H1 (cell line): Measurements from ENCODE around the gene MRGPRX1.

Source experiments
- ASH2L ChIP-seq: fragments of 200-600, 300-600 bp; sonication (generic); IDR thresholded peaks from one replicate; pipeline ENCODE4 v1.7.1; 2017; ENCODE audit warnings: low read length
- RAD21 ChIP-seq, 2 experiments: IDR thresholded peaks in 1 of 2; conservative IDR thresholded peaks in 1 of 2; 2 replicates each; pipeline ENCODE4 v1.6.1; 2011; ENCODE audit warnings: low read depth in 2 of 2, low read length in 2 of 2, improper control_type of control experiment in 1 of 2, inconsistent platforms in 1 of 2, mild to moderate bottlenecking in 1 of 2, moderate library complexity in 1 of 2
- SIN3A ChIP-seq, 2 experiments: IDR thresholded peaks in 1 of 2; conservative IDR thresholded peaks in 1 of 2; 2 replicates each; pipeline ENCODE4 v1.6.1; 2011 to 2012; ENCODE audit warnings: low read length in 2 of 2, improper control_type of control experiment in 1 of 2, low read depth in 1 of 2, mild to moderate bottlenecking in 1 of 2
- SP2 ChIP-seq: IDR thresholded peaks from 2 replicates; pipeline ENCODE4 v1.6.1; 2012; ENCODE audit warnings: mild to moderate bottlenecking, low read length, inconsistent platforms
- TF ChIP-seq, protein P1 (sequence below), 3 experiments: IDR thresholded peaks; 1 replicate in 2 of 3; 2 replicates in 1 of 3; pipeline versions ENCODE4 v1.5.1 to v1.6.1; 2011; ENCODE audit warnings: low read length in 3 of 3, mild to moderate bottlenecking in 3 of 3, inconsistent platforms in 2 of 3, low read depth in 1 of 3, moderate library complexity in 1 of 3; ENCODE audit not compliant: insufficient read depth in 1 of 3; ENCODE audit errors: control extremely low read depth in 1 of 3
- TF ChIP-seq, protein P2 (sequence below): IDR thresholded peaks from 2 replicates; pipeline ENCODE4 v1.6.1; 2011; ENCODE audit warnings: low read length, improper control_type of control experiment

DNA sequence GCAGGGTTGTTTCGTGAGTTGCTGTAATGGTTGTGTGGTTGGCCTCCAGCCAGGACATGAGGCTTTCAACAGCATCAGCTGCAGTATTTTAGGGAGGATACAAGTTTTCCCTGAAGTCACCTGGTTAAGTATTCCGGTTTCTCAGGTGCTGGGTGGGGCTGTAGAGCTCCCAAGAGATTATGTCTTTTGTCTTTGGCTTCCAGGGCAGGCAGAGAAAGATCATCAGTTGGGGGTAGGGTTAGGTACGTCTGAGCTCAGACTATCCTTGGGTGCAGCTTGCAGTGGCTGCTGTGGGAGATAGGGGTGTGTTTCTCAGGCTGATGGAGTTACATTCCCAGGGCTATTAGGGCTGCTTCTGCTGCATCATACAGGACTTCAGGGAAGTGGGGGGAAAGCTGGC, 47.5 kb upstream of the MRGPRX1 start:
- TF ChIP-seq SIN3A (conservative IDR thresholded peaks at IDR 0.05 in 1 of 2, IDR thresholded peaks at IDR 0.05 in 1 of 2; ENCODE audit: low read depth in 1 of 2, low read length in 2 of 2) (no peak), SP2 (no peak), ASH2L (no peak), RAD21 (IDR thresholded peaks at IDR 0.05 in 1 of 2, conservative IDR thresholded peaks at IDR 0.05 in 1 of 2; ENCODE audit: low read depth in 2 of 2, low read length in 2 of 2) (no peak)
- TF ChIP-seq, protein P1, sequence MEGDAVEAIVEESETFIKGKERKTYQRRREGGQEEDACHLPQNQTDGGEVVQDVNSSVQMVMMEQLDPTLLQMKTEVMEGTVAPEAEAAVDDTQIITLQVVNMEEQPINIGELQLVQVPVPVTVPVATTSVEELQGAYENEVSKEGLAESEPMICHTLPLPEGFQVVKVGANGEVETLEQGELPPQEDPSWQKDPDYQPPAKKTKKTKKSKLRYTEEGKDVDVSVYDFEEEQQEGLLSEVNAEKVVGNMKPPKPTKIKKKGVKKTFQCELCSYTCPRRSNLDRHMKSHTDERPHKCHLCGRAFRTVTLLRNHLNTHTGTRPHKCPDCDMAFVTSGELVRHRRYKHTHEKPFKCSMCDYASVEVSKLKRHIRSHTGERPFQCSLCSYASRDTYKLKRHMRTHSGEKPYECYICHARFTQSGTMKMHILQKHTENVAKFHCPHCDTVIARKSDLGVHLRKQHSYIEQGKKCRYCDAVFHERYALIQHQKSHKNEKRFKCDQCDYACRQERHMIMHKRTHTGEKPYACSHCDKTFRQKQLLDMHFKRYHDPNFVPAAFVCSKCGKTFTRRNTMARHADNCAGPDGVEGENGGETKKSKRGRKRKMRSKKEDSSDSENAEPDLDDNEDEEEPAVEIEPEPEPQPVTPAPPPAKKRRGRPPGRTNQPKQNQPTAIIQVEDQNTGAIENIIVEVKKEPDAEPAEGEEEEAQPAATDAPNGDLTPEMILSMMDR (IDR thresholded peaks at IDR 0.05; ENCODE audit: control extremely low read depth in 1 of 3, insufficient read depth in 1 of 3, low read depth in 1 of 3, low read length in 3 of 3): no peak
- TF ChIP-seq, protein P2, sequence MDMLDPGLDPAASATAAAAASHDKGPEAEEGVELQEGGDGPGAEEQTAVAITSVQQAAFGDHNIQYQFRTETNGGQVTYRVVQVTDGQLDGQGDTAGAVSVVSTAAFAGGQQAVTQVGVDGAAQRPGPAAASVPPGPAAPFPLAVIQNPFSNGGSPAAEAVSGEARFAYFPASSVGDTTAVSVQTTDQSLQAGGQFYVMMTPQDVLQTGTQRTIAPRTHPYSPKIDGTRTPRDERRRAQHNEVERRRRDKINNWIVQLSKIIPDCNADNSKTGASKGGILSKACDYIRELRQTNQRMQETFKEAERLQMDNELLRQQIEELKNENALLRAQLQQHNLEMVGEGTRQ: no peak
